ENCODE results near the gene RNF208. TPM values are rescaled to one million over a fixed set of nuclear protein-coding genes. Genes with fewer than 3 reads are reported as not detected.

RNF208 gene
- total and polyA plus RNA-seq, 2 experiments from 2014 or later, result 1.4 to 5.6 TPM

GRCh38 chr9:137251194-137251461, 29.1 kb upstream of the RNF208 start, which contains the start of gene STPG3 (continued):
- no peak for TF ChIP-seq ZNF462 (CRISPR knock-in tag; IDR thresholded peaks at IDR 0.05)

- no peaks in the 10 kb centered on the region for H3K9me2 ChIP-seq (ENCODE audit: insufficient read depth)
- no peak for TF ChIP-seq JUNB (IDR thresholded peaks at IDR 0.05; ENCODE audit: unreplicated experiment)
- TF ChIP-seq ZNF114 (CRISPR knock-in tag; IDR thresholded peaks at IDR 0.05), result no peak
- no peak overlapping the region for H3K4me2 ChIP-seq
- H3K36me3 Mint-ChIP-seq (ENCODE audit: low read depth), result no peaks in the 10 kb centered on the region
- H3K27ac Mint-ChIP-seq, result no peak overlapping the region
- H3K4me1 Mint-ChIP-seq, result peaks cover 12% of the 10 kb centered on the region
- no peak overlapping the region for H3K27ac ChIP-seq (ENCODE audit: low read depth)
- H3F3A ChIP-seq (replicated peaks; ENCODE audit: low read depth), result peaks cover 5% of the 10 kb centered on the region
- DNase-seq (ENCODE audit: low spot score) (no peak), ATAC-seq (no peak)
- H2AFZ ChIP-seq, result no peak overlapping the region
- H3K27me3 Mint-ChIP-seq (ENCODE audit: insufficient read depth, low read depth, poor library complexity), result peaks cover 17% of the 10 kb centered on the region
- no peak overlapping the region for H3K4me3 Mint-ChIP-seq
- peaks cover 1% of the 10 kb centered on the region for H3K79me2 ChIP-seq (replicated peaks; ENCODE audit: insufficient read depth)
- no peaks in the 10 kb centered on the region for H3K9me3 Mint-ChIP-seq
- peaks cover 8% of the 10 kb centered on the region; the same call in 1 of the 2 replicates for H3K4me1 ChIP-seq (ENCODE audit: insufficient read depth)
- no peak overlapping the region for H3K4me3 ChIP-seq
- no peaks in the 10 kb centered on the region for H4K20me1 ChIP-seq (replicated peaks; ENCODE audit: insufficient read depth)
- H3K27me3 ChIP-seq (ENCODE audit: insufficient read depth), result peaks cover 4% of the 10 kb centered on the region; the same call in 1 of the 2 replicates
- no peaks in the 10 kb centered on the region for H3K36me3 ChIP-seq (ENCODE audit: insufficient read depth)
These were observed 28.5 kb upstream of the RNF208 start for GRCh38 chr9:137250329-137251193.

GRCh38 chr9:137247916-137248175, 25.8 kb upstream of the RNF208 start:
- H3K9me2 ChIP-seq (ENCODE audit: insufficient read depth), result no peaks in the 10 kb centered on the region
- DNase-seq (ENCODE audit: low spot score), result no peak
- H3K36me3 ChIP-seq (ENCODE audit: insufficient read depth), result no peaks in the 10 kb centered on the region
- Mint-ChIP-seq H3K27me3 (ENCODE audit: insufficient read depth, low read depth, poor library complexity) (peaks cover 21% of the 10 kb centered on the region), H3K9me3 (no peaks in the 10 kb centered on the region), H3K4me3 (no peak overlapping the region), H3K27ac (no peak overlapping the region), H3K4me1 (peaks cover 24% of the 10 kb centered on the region), H3K36me3 (ENCODE audit: low read depth) (peaks cover 14% of the 10 kb centered on the region)
- H3K79me2 ChIP-seq (replicated peaks; ENCODE audit: insufficient read depth), result peaks cover under 1% of the 10 kb centered on the region; the same call in 1 of the 2 replicates
- H3F3A ChIP-seq (replicated peaks; ENCODE audit: low read depth), result 0 out of 2 replicates have a peak, but pooled peaks cover 17% of the 10 kb centered on the region
- H3K4me3 ChIP-seq, result no peak overlapping the region
- no peak overlapping the region for H3K27ac ChIP-seq (ENCODE audit: low read depth)
- H3K4me2 ChIP-seq, result no peak overlapping the region
- H2AFZ ChIP-seq, result no peak overlapping the region
- H4K20me1 ChIP-seq (replicated peaks; ENCODE audit: insufficient read depth), result peaks cover 4% of the 10 kb centered on the region; the same call in 1 of the 2 replicates
- ATAC-seq, result no peak
- H3K27me3 ChIP-seq (ENCODE audit: insufficient read depth), result no peaks in the 10 kb centered on the region
- peaks cover 15% of the 10 kb centered on the region; the same call in 1 of the 2 replicates for H3K4me1 ChIP-seq (ENCODE audit: insufficient read depth)
- TF ChIP-seq REST (IDR thresholded peaks at IDR 0.05; ENCODE audit: unreplicated experiment) (no peak), ETS1 (IDR thresholded peaks at IDR 0.05) (no peak), EZH2phosphoT487 (IDR thresholded peaks at IDR 0.05; ENCODE audit: unreplicated experiment) (no peak)

All from GM23338 (cell line).